Ishikawa (cell line): Measurements from ENCODE around the gene MAST4.

Source experiments
- RAD21 ChIP-seq: IDR thresholded peaks from 2 replicates; pipeline ENCODE4 v1.6.1; 2012; ENCODE audit warnings: low read depth
- TAF1 ChIP-seq: IDR thresholded peaks from 2 replicates; pipeline ENCODE4 v1.6.1; 2012; ENCODE audit warnings: low read depth, mild to moderate bottlenecking
- TEAD4 ChIP-seq: IDR thresholded peaks from 2 replicates; pipeline ENCODE4 v1.6.1; 2012

DNA sequence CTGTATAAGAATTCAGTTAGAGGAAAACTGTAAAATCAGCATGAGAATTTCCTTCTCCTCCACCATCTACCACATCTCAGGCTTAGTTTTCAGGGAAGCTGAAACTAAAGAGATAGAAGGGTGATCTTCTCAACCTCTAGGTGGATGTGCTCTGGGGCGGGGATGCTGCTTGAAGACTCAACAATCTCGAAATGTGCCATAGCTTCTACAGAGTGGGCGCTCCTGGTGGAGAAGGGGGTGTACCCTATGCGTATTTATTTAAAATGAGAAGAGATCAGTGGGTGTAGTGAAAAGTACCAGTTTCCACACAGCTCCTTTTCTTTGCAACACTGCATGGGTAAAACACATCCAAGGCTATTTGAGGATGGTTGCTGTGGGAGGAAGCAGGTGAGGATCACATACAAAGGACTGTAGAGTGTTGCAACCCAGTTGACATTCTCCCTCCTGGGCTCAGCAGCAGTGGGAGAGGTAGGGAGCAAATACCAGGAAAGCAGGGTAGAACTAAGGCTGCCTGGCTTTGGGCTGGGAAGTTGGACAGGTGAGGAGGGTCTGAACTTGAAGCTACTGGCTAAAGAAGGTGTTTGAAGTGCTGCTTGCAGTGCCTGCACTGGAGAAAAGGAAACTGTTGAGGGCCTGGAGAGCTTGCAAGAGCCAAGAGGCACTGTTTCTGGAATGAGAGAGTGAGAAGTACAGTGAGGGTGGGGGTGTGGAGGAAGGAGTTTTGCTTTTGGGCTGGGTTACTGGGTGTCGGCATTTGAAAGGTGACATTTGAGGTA lies 73.1 kb downstream of the MAST4 start:
- TF ChIP-seq TEAD4, result no peak
- TF ChIP-seq TAF1, result no peak
- TF ChIP-seq RAD21, result no peak
